ENCODE measurements around the gene KLHL41.
A peak's percentile ranks its signal among the peaks of the same experiment; 100 is the strongest.
"Not testable (repeated sequence)": the region's sequence is repeated elsewhere in the genome, so short reads cannot be mapped to it uniquely, and the experiment has no call there.

KLHL41 gene

DNA sequence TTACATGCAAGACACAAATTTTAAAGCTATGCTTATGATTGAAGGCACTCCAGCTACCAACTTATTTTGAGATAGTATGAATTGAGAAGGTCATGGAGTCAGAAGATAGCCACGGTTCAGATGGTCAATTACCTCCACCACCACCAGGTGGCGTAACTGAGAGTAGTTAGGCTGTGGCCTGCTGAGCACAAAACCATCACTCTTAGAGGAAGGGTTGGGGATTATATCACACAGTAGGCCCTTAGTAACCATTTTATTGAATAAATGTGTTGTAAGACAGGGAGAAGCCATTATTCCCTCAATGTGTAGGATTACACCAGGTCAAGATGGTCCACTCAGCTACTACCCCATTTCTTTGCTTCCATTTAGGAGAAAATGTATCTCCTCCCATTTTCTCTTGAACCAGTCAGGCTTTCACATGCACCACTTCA, 18.8 kb downstream of the KLHL41 start:
- H3K9me3 ChIP-seq (ENCODE audit: insufficient read depth, low read length, severe bottlenecking): no peaks in the 10 kb centered on the region
- no peak overlapping the region for H3K4me2 ChIP-seq (ENCODE audit: insufficient read depth, low read length)
- H3K27ac ChIP-seq (ENCODE audit: low read length): no peak overlapping the region
- TF ChIP-seq, protein P1, sequence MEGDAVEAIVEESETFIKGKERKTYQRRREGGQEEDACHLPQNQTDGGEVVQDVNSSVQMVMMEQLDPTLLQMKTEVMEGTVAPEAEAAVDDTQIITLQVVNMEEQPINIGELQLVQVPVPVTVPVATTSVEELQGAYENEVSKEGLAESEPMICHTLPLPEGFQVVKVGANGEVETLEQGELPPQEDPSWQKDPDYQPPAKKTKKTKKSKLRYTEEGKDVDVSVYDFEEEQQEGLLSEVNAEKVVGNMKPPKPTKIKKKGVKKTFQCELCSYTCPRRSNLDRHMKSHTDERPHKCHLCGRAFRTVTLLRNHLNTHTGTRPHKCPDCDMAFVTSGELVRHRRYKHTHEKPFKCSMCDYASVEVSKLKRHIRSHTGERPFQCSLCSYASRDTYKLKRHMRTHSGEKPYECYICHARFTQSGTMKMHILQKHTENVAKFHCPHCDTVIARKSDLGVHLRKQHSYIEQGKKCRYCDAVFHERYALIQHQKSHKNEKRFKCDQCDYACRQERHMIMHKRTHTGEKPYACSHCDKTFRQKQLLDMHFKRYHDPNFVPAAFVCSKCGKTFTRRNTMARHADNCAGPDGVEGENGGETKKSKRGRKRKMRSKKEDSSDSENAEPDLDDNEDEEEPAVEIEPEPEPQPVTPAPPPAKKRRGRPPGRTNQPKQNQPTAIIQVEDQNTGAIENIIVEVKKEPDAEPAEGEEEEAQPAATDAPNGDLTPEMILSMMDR (IDR thresholded peaks at IDR 0.05; ENCODE audit: borderline replicate concordance, extremely low read depth, low read length, poor library complexity, severe bottlenecking): peak; percentile 92
- TF ChIP-seq EZH2 (IDR thresholded peaks at IDR 0.05; ENCODE audit: borderline replicate concordance, low read depth, low read length, severe bottlenecking): no peak
- H3K4me1 ChIP-seq (ENCODE audit: insufficient read depth, low read length): no peaks in the 10 kb centered on the region
- H3K27me3 ChIP-seq (ENCODE audit: insufficient read depth, low read length, poor library complexity): no peaks in the 10 kb centered on the region
- peaks cover 33% of the 10 kb centered on the region for H3K36me3 ChIP-seq (ENCODE audit: insufficient read depth, low read length)
- no peak overlapping the region for H3K9ac ChIP-seq (ENCODE audit: low read depth, low read length)
- peak; percentile 92 for ATAC-seq (ENCODE audit: insufficient read depth, low read depth)
- peak; percentile 73 for DNase-seq
- no peaks in the 10 kb centered on the region for H3K79me2 ChIP-seq (ENCODE audit: insufficient read depth, low read length)
- H2AFZ ChIP-seq (ENCODE audit: low read depth, low read length): no peak overlapping the region
- no peak overlapping the region for H3K4me3 ChIP-seq (ENCODE audit: low read depth in 1 of 2, low read length in 2 of 2)
- H4K20me1 ChIP-seq (ENCODE audit: insufficient read depth, low read length): no peaks in the 10 kb centered on the region

GRCh38 chr2:169539460-169539859, 30.0 kb downstream of the KLHL41 start:
- H3K4me1 ChIP-seq (ENCODE audit: insufficient read depth, low read length); H3K27ac ChIP-seq (ENCODE audit: low read length); H3K9me3 ChIP-seq (ENCODE audit: insufficient read depth, low read length, severe bottlenecking); H3K9ac ChIP-seq (ENCODE audit: low read depth, low read length); H3K79me2 ChIP-seq (ENCODE audit: insufficient read depth, low read length); H3K4me2 ChIP-seq (ENCODE audit: insufficient read depth, low read length); H3K27me3 ChIP-seq (ENCODE audit: insufficient read depth, low read length, poor library complexity); H2AFZ ChIP-seq (ENCODE audit: low read depth, low read length); ATAC-seq (ENCODE audit: insufficient read depth, low read depth); H3K4me3 ChIP-seq (ENCODE audit: low read depth in 1 of 2, low read length in 2 of 2); H4K20me1 ChIP-seq (ENCODE audit: insufficient read depth, low read length); DNase-seq: not testable (repeated sequence)
- peaks cover 33% of the 10 kb centered on the region; the same call in 1 of the 2 replicates for H3K36me3 ChIP-seq (ENCODE audit: insufficient read depth, low read length)

GRCh38 chr2:169540146-169540545, 30.6 kb downstream of the KLHL41 start:
- DNase-seq (no peak), ATAC-seq (ENCODE audit: insufficient read depth, low read depth) (no peak)
- Histone ChIP-seq H3K4me2 (ENCODE audit: insufficient read depth, low read length) (no peak overlapping the region), H3K36me3 (ENCODE audit: insufficient read depth, low read length) (peaks cover 35% of the 10 kb centered on the region; the same call in 1 of the 2 replicates), H3K9ac (ENCODE audit: low read depth, low read length) (no peak overlapping the region), H3K27me3 (ENCODE audit: insufficient read depth, low read length, poor library complexity) (no peaks in the 10 kb centered on the region), H3K4me1 (ENCODE audit: insufficient read depth, low read length) (no peaks in the 10 kb centered on the region), H3K4me3 (ENCODE audit: low read depth in 1 of 2, low read length in 2 of 2) (no peak overlapping the region), H3K9me3 (ENCODE audit: insufficient read depth, low read length, severe bottlenecking) (no peaks in the 10 kb centered on the region), H3K27ac (ENCODE audit: low read length) (no peak overlapping the region), H2AFZ (ENCODE audit: low read depth, low read length) (no peak overlapping the region), H4K20me1 (ENCODE audit: insufficient read depth, low read length) (no peaks in the 10 kb centered on the region), H3K79me2 (ENCODE audit: insufficient read depth, low read length) (no peaks in the 10 kb centered on the region)
- TF ChIP-seq EZH2 (IDR thresholded peaks at IDR 0.05; ENCODE audit: borderline replicate concordance, low read depth, low read length, severe bottlenecking): no peak
- TF ChIP-seq, protein P1 (IDR thresholded peaks at IDR 0.05; ENCODE audit: borderline replicate concordance, extremely low read depth, low read length, poor library complexity, severe bottlenecking): no peak

DNA sequence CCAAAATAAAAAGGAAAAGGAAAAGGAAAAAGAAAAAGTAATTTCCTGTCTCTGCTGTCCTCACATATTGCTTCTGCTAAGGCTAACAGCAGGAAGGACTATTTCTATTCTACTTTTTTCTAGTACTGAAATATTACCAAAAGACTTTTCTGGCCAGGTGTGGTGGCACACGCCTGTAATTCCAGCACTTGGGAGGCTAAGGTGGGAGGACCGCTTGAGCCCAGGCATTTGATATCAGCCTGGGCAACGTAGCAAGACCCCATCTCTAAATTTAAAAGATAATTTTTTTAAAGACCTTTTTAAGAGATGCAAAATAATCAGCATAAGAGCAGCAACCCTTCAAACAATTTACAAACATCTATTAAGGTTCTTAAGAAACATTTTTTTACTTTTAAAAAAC, 32.9 kb downstream of the KLHL41 start:
- no peaks in the 10 kb centered on the region for H3K9me3 ChIP-seq (ENCODE audit: insufficient read depth, low read length, severe bottlenecking)
- no peak for TF ChIP-seq EZH2 (IDR thresholded peaks at IDR 0.05; ENCODE audit: borderline replicate concordance, low read depth, low read length, severe bottlenecking)
- TF ChIP-seq, protein P1 (IDR thresholded peaks at IDR 0.05; ENCODE audit: borderline replicate concordance, extremely low read depth, low read length, poor library complexity, severe bottlenecking): no peak
- no peak overlapping the region for H3K4me3 ChIP-seq (ENCODE audit: low read depth in 1 of 2, low read length in 2 of 2)
- no peak for DNase-seq
- H3K27ac ChIP-seq (ENCODE audit: low read length): no peak overlapping the region
- H3K79me2 ChIP-seq (ENCODE audit: insufficient read depth, low read length): no peaks in the 10 kb centered on the region
- no peaks in the 10 kb centered on the region for H4K20me1 ChIP-seq (ENCODE audit: insufficient read depth, low read length)
- ATAC-seq (ENCODE audit: insufficient read depth, low read depth): no peak
- no peak overlapping the region for H2AFZ ChIP-seq (ENCODE audit: low read depth, low read length)
- no peaks in the 10 kb centered on the region for H3K4me1 ChIP-seq (ENCODE audit: insufficient read depth, low read length)
- peaks cover 52% of the 10 kb centered on the region for H3K36me3 ChIP-seq (ENCODE audit: insufficient read depth, low read length)
- no peaks in the 10 kb centered on the region for H3K27me3 ChIP-seq (ENCODE audit: insufficient read depth, low read length, poor library complexity)
- no peak overlapping the region for H3K9ac ChIP-seq (ENCODE audit: low read depth, low read length)
- no peak overlapping the region for H3K4me2 ChIP-seq (ENCODE audit: insufficient read depth, low read length)
